GM10847 (cell line): ENCODE measurements around the gene GBE1.

Experiments
- POLR2A ChIP-seq: IDR thresholded peaks from 2 replicates; pipeline ENCODE4 v1.6.1; 2011; ENCODE audit not compliant: insufficient read length; ENCODE audit errors: extremely low read depth

The GBE1 gene

DNA sequence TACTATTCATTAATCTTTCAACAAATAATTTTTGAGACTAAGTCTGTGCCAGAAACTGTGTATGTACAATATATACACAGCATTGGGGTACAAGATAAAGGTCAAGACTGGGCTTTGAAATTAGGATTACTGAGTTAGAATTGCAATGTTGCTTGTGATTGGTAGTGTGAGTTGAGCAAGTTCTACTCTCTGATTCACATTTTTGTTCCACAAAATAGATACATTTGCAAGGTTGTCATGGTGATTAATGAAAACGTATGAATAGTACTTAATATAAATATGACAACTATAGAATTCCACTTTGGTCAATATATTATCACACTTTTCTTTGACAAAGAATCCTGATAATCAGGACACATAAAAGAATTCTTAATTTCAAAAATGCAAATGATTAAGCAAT, 314.6 kb downstream of the GBE1 start:
- no peak for TF ChIP-seq POLR2A

DNA sequence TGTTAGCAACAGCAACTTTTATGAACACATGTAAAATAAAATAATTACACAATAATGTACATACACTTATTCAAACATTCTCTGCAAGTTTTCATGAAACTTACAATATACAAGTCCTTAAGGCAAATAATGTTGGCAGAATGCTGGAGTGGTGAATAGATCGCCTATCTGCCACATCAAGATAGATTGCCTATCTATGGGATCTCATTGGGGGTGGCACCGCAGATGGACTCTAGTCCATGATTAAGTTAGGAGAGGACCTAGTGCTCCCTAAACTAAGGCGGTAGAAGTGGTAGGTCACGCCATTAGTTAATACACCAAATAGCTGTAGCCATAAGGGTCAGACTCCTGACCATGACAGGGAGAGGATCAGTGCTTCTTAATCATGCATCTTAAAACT, 315.7 kb downstream of the GBE1 start:
- TF ChIP-seq POLR2A: no peak

DNA sequence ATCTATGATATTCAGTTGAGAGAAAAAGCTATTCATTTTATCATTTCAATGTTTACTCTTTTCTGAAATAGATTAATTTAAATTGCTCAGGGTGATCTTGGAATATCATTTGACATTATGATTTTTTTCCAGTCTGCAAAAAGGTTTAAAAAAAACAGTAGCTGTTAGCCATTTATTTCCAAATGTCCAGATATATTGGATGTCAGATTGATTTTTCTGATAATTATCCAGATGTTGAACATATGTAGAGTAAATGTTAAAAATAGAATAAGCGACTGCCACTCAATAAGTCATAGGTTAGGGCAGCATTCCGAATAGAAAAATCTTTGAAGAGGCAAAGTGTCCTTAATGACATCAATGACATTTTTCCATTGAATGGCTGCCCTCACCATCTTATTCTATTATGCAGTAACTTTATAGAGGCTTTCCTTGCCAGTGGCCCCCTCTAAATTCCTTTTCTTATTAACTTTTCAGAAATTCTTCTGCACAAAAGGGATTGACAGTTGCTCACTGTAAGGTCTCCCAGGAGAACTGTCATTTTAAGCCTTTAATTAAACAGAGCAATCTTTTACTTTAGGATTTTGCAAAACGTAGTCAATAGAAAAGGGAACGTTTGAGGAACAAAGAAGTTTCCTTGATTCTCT, 316.5 kb downstream of the GBE1 start:
- no peak for TF ChIP-seq POLR2A

DNA sequence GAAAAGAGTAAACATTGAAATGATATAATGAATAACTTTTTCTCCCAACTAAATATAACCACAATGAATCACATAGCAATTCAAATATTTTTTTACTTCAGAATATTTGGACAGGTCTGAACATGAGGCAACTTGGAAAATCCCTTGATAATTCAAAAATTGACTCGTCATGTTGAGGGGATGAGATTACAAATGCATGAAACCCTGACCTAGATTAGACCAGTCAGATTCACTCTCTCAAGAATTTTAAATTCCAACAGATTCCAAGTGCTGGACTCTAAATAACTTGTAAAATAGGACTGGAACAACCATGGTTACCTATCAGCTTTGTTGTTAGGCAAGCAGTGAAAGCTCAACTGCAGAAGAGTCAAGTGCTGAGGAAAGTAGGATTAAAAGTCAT, 317.5 kb downstream of the GBE1 start:
- TF ChIP-seq POLR2A: no peak

DNA sequence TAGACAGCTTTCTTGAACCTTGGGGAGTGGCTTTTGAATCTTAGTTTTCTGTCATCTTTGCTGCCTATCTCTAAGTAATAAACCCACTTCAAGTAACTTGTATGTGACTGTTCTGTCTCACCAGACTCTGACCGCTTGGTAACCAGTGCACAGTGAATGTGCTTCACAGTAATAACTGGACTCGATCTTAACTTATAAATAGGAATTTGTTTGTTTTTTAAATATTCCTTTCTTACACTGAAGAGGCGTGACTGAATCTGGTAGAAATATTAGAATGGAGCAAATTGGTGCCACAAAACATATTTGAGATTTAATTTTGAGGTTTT, 318.0 kb downstream of the GBE1 start:
- no peak for TF ChIP-seq POLR2A

DNA sequence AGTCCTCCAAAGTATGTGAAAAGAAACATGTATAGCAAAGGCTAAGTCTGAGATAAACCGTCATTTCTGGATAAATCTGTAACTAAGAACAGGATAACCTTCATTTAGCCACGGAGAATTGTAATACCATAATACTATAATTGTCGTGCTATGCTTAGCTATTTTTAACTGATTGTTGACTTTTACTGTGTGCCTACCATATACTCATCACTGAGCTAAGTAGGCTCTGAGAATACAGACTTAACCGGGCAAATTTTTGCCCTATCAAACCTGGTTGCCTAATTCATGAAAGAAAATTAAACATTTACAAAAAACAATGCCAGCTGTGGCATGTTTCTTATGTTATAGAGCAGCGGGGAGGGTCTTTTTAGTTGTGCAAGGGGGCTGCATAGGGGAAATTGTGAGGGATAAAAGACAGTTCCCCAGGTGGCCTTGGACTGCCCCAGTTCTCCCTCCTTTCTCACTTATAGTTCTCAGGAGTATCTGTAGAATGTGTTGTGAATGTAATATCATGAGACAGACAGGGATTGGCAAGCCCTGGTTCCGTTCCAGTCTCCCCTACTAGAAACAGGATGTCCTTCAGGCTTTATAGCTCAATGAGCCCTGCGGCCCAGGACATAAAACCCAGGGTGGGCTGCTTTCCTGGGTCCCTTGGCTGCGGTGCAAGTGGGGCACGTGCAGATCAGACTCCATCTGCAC, 318.5 kb downstream of the GBE1 start:
- TF ChIP-seq POLR2A: no peak

DNA sequence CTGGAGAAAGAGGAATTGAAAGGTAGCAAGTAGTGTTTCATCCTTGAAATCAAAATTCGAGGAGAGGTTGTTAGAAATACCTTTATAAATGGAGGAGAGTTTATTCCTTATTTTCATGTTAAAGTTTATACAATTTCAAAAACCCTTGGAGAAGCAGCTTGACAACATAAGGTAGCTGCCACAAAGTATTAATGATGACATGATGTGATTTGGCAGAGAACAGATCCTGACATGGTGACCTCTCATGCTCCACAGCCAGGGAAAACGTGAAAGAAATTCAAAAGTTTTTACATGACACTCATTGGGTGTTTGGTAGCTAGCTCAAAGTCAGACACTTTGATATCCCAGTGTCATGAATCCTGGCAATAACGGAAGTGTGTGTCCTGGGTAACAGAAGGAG, 320.8 kb downstream of the GBE1 start:
- TF ChIP-seq POLR2A: no peak
